Measurements from ENCODE around the gene TF.

Gene TF

GRCh38 chr3:133834621-133835417, 88.6 kb downstream of the TF start:
- in situ Hi-C loops (cut with HindIII; ENCODE audit: low sequenced_read_pairs) = no loop called here

GRCh38 chr3:133835418-133835743, 89.2 kb downstream of the TF start:
- in situ Hi-C loops (cut with HindIII; ENCODE audit: low sequenced_read_pairs) = no loop called here

DNA sequence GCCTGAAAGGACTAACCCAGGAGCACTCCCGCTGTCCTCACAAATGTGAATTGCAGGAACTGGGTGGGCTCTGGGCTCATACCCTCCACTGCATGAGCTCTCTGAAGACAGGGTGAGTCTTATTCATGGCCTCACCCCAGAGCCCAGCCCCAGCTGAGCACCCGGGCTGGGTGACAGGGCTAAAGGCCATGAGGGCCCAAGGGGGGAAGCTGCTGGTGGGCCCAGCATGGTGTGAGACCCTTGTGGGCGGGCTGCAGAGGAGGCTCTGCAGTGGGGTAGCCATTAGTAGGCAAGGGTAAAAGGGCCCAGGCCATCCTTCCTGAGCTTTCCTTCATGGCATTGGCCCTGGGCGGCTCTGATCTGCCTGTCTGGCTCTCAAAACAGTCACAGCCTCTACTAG, 89.8 kb downstream of the TF start:
- in situ Hi-C loops (cut with HindIII; ENCODE audit: low sequenced_read_pairs) = no loop called here

- in situ Hi-C loops (cut with HindIII; ENCODE audit: low sequenced_read_pairs) = no loop called here
Measured at GRCh38 chr3:133836497-133837158, 90.4 kb downstream of the TF start.

- in situ Hi-C loops (cut with HindIII; ENCODE audit: low sequenced_read_pairs) = no loop called here
Measured at GRCh38 chr3:133837487-133838295, 91.5 kb downstream of the TF start.

DNA sequence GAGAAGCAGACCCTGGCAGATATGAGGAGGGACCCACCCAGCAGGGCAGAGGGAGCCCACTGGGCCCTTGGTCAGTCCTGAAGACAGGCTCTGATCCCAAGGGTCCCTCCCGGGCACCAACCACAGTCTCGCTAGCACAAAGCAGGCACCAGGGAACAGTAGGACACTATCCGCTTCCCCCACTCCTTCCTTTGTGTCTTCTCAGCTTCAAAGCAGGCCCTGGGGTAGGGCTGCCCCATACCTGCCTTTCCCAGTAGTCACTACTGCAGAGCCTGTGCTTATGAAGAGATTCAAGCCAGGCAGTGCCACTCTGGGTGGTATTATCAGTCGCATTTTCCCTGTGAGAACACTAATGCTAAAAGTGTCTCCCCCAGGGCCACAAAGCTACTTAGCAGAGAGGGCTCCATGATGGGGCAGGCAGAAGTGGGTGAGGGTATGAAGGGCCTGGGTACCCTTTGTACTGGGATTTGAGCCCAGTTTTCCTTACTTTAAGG, 92.2 kb downstream of the TF start:
- in situ Hi-C loops (cut with HindIII; ENCODE audit: low sequenced_read_pairs) = no loop called here

GRCh38 chr3:133838916-133839800, 93.0 kb downstream of the TF start:
- in situ Hi-C loops (cut with HindIII; ENCODE audit: low sequenced_read_pairs) = no loop called here

DNA sequence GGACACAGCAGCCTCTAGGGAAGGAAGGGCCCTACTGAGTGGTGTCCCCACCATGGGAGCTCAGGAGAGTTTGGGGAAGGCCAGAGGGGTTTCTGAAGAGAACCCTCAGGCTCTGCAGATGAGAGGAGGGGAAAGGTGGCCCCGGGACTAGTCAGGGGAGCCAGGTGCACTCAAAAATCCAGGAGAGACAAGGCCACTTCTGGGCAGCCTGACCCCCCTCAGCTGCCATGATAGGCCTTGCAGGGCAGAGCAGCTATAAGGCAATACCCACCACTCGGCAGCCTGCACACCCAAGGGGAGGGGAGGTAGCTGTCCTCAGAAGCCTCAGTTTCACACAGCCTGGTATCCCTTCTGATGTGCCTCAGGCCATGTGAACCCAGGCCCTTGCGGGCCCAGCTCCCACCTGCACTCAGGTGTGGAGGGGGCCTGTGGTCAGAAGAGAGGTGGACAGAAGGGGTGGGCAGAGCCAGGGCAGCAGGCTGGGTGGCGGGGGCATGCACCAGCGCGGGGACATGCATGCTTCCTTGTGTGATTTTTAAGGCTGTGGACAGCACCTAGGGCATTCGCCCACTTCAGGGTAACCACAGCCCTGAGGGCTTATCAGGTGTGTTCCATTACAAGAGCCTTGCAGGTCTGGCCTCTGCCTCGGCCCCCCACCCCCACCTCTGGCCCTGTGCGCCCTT, 94.0 kb downstream of the TF start:
- in situ Hi-C loops (cut with HindIII; ENCODE audit: low sequenced_read_pairs) = no loop called here

DNA sequence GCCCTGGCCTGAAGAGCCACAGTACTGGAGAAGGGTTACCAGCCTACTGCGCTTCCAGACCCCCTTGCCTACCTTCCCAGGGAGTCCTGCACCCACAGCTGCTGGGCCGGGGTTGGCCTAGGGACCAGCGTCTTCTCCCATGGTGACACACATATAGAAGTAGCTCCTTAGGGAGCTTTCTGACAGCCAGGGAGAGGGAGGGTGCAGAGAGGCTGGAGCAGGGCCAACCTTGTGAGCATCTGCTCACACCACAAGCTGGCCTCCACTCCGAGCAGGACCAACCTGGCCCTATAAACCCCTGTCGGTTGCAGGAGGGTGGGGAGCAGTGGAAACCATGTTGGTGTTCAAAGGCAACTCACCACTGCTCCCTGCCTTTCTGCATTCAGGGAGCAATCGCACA, 94.6 kb downstream of the TF start:
- in situ Hi-C loops (cut with HindIII; ENCODE audit: low sequenced_read_pairs) = no loop called here

DNA sequence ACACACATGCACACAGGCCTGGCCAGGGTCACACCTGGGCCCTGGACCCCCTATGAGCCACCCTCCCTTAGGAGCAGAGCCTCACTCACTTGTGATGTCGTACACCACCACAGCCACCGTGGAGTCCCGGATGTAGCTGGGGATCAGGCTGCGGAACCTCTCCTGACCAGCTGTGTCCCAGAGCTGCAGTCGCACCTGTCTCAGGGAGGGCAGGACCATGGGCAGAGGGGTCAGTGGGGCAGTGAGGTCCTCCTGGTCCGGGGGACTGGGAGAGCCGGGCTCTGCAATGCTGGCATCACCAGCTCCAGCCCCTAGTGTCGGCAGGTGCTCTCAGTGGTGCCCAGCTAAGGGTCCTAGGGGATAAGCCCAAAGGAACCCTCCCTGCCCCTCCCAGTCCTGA, 95.0 kb downstream of the TF start:
- in situ Hi-C loops (cut with HindIII; ENCODE audit: low sequenced_read_pairs) = no loop called here

DNA sequence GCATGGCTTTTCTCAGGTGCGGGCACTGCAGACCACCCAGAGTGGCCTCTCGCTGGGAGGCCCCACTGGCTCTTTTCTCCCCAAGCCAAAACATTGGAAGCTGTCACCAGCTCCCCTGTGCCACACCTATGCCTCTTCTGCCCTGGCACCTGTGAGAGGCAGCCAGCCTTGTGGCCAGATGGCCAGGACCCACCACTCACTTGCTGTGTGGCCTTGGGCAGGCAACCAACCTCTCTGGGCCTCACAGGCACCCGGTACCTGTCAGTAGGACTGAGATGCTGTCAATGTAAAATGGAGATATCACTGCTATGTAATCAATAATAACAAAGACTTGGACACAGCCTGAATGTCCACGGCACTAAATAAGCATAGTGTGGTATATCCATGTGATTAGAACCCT, 96.0 kb downstream of the TF start:
- in situ Hi-C loops (cut with HindIII; ENCODE audit: low sequenced_read_pairs) = no loop called here

- in situ Hi-C loops (cut with HindIII; ENCODE audit: low sequenced_read_pairs) = no loop called here
Measured at GRCh38 chr3:133843634-133844033, 97.4 kb downstream of the TF start.

GRCh38 chr3:133845127-133845526, 98.9 kb downstream of the TF start:
- in situ Hi-C loops (cut with HindIII; ENCODE audit: low sequenced_read_pairs) = no loop called here

Measured in endothelial cell of hepatic sinusoid (primary cell).